ENCODE measurements around the gene BRMS1L. TPM values are rescaled to one million over a fixed set of nuclear protein-coding genes. Genes with fewer than 3 reads are reported as not detected.
"Not testable (repeated sequence)": the region's sequence is repeated elsewhere in the genome, so short reads cannot be mapped to it uniquely, and the experiment has no call there.

Gene BRMS1L
- 11.6 and 13.1 TPM in 2 replicates for total RNA-seq
- long read RNA-seq, transcript BRMS1L-201 (10 exons, 2,657 nt): major isoform, 36 of 45 reads
- long read RNA-seq, partial matches to known transcripts: 3 of 45 reads
- long read RNA-seq, other reads (novel, unspliced or antisense): 6 of 45 reads

- H3K9me3 Mint-ChIP-seq (ENCODE audit: low read depth): no peaks in the 10 kb centered on the region
- H3K27ac Mint-ChIP-seq: peak within 1 kb of the TSS; percentile 97
- H3K4me3 Mint-ChIP-seq (ENCODE audit: low read depth): peak within 1 kb of the TSS; percentile 90
- H3K36me3 Mint-ChIP-seq (ENCODE audit: insufficient read depth): peaks cover 3% of the 10 kb centered on the region
- DNase-seq (ENCODE audit: low spot score, unreplicated experiment): peak; percentile 95
- TF ChIP-seq, protein P1, sequence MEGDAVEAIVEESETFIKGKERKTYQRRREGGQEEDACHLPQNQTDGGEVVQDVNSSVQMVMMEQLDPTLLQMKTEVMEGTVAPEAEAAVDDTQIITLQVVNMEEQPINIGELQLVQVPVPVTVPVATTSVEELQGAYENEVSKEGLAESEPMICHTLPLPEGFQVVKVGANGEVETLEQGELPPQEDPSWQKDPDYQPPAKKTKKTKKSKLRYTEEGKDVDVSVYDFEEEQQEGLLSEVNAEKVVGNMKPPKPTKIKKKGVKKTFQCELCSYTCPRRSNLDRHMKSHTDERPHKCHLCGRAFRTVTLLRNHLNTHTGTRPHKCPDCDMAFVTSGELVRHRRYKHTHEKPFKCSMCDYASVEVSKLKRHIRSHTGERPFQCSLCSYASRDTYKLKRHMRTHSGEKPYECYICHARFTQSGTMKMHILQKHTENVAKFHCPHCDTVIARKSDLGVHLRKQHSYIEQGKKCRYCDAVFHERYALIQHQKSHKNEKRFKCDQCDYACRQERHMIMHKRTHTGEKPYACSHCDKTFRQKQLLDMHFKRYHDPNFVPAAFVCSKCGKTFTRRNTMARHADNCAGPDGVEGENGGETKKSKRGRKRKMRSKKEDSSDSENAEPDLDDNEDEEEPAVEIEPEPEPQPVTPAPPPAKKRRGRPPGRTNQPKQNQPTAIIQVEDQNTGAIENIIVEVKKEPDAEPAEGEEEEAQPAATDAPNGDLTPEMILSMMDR (IDR thresholded peaks at IDR 0.05; ENCODE audit: unreplicated experiment): peak; percentile 12
- H3K27me3 Mint-ChIP-seq: no peaks in the 10 kb centered on the region
- H3K4me1 Mint-ChIP-seq (ENCODE audit: low read depth): peaks cover 12% of the 10 kb centered on the region
These were observed at the start of gene BRMS1L for GRCh38 chr14:35826218-35826951. TSS of gene BRMS1L (plus strand) at chr14:35826338. CDS start at chr14:35826517, 179 bp downstream.

DNA sequence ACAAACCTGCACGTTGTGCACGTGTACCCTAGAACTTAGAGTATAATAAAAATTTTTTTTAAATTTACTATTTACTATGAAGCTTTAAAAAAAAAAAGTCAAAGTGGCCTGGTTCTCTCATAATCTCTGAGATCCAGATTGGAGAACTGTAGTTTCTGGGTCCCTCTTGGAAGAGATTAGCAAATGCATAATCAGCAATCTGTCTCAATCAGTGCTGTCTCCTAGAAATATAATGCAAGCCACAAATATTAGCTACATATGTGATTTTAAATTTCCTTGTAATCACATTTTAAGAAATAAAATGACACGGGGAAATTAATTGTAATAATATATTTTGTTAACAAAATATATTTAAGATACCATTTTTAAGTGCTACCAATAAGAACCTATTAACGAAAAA lies 49.3 kb upstream of the BRMS1L start:
- no peak for DNase-seq (ENCODE audit: low spot score, unreplicated experiment)
- Mint-ChIP-seq H3K27ac (no peak overlapping the region), H3K36me3 (ENCODE audit: insufficient read depth) (peaks cover 16% of the 10 kb centered on the region), H3K9me3 (ENCODE audit: low read depth) (peaks cover 17% of the 10 kb centered on the region), H3K4me1 (ENCODE audit: low read depth) (no peaks in the 10 kb centered on the region), H3K27me3 (no peaks in the 10 kb centered on the region), H3K4me3 (ENCODE audit: low read depth) (no peak overlapping the region)
- TF ChIP-seq, protein P1 (IDR thresholded peaks at IDR 0.05; ENCODE audit: unreplicated experiment): no peak

DNA sequence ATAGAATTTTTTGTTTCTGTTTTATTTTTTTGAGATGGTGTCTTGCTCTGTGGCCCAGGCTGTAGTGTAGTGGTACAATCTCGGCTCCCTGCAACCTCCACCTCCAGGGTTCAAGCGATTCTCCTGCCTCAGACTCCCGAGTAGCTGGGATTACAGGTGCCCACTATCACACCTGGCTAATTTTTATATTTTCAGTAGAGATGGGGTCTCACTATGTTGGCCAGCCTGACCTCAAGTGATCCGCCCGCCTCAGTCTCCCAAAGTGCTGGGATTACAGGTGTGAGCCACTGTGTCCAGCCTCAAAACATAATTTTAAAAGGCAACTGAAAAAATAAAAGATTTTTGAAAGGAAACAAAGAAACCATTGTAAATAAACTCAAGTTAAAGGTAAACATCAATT lies 48.6 kb upstream of the BRMS1L start:
- not testable (repeated sequence) for DNase-seq (ENCODE audit: low spot score, unreplicated experiment); H3K27me3 Mint-ChIP-seq; H3K27ac Mint-ChIP-seq; H3K4me3 Mint-ChIP-seq (ENCODE audit: low read depth); H3K4me1 Mint-ChIP-seq (ENCODE audit: low read depth)
- Mint-ChIP-seq H3K36me3 (ENCODE audit: insufficient read depth) (peaks cover 16% of the 10 kb centered on the region), H3K9me3 (ENCODE audit: low read depth) (peaks cover 17% of the 10 kb centered on the region)

DNA sequence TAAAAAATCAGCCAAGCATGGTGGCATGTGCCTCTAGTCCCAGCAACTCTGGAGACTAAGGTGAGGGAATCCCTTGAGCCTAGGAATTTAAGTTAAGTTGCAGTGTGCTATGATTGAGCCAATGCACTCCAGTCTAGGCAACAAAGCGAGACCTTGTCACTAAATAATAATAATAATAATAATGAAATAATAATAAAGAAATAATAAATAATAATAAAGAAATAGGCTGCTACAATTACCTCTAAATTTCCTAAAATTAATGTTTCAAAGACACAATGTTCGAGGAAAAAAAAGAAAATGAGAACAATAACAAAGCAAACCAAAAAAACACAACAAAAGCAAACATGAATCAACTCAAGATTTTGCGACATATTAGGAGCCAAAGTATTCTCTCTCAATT lies 46.8 kb upstream of the BRMS1L start:
- Mint-ChIP-seq H3K27ac (no peak overlapping the region), H3K4me1 (ENCODE audit: low read depth) (no peaks in the 10 kb centered on the region), H3K36me3 (ENCODE audit: insufficient read depth) (peaks cover 14% of the 10 kb centered on the region), H3K4me3 (ENCODE audit: low read depth) (no peak overlapping the region), H3K27me3 (no peaks in the 10 kb centered on the region), H3K9me3 (ENCODE audit: low read depth) (peaks cover 17% of the 10 kb centered on the region)
- no peak for DNase-seq (ENCODE audit: low spot score, unreplicated experiment)
- TF ChIP-seq, protein P1 (IDR thresholded peaks at IDR 0.05; ENCODE audit: unreplicated experiment): no peak

DNA sequence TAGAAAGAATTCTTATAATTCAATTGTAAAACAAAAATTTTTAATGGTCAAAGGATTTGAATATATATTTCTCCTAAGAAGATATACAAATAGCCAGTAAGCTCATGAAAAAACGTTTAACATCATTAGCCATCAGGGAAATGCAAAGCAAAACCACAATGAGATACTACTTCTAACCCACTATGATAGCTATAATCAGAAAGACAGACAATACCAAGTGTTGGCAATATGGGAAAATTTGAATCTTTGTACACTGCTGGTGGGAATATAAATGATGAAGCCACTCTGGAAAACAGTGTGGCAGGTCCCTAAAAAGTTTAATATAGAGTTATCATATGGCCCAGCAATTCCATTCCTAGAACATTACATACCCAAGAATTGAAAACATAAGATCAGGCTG lies 42.4 kb upstream of the BRMS1L start:
- H3K27ac Mint-ChIP-seq: no peak overlapping the region
- peaks cover 17% of the 10 kb centered on the region for H3K9me3 Mint-ChIP-seq (ENCODE audit: low read depth)
- H3K4me3 Mint-ChIP-seq (ENCODE audit: low read depth): no peak overlapping the region
- H3K4me1 Mint-ChIP-seq (ENCODE audit: low read depth): no peaks in the 10 kb centered on the region
- TF ChIP-seq, protein P1 (IDR thresholded peaks at IDR 0.05; ENCODE audit: unreplicated experiment): no peak
- DNase-seq (ENCODE audit: low spot score, unreplicated experiment): no peak
- H3K27me3 Mint-ChIP-seq: no peaks in the 10 kb centered on the region
- H3K36me3 Mint-ChIP-seq (ENCODE audit: insufficient read depth): peaks cover 14% of the 10 kb centered on the region

GRCh38 chr14:35786856-35787255 lies 39.3 kb upstream of the BRMS1L start:
- DNase-seq (ENCODE audit: low spot score, unreplicated experiment): no peak
- Mint-ChIP-seq H3K27me3 (no peaks in the 10 kb centered on the region), H3K27ac (no peak overlapping the region), H3K4me3 (ENCODE audit: low read depth) (no peak overlapping the region), H3K9me3 (ENCODE audit: low read depth) (no peaks in the 10 kb centered on the region), H3K36me3 (ENCODE audit: insufficient read depth) (peaks cover 2% of the 10 kb centered on the region), H3K4me1 (ENCODE audit: low read depth) (no peaks in the 10 kb centered on the region)
- TF ChIP-seq, protein P1 (IDR thresholded peaks at IDR 0.05; ENCODE audit: unreplicated experiment): no peak
